Heart left ventricle (tissue), 16 donors: ENCODE measurements around the gene STK17B. TPM values are rescaled to one million over a fixed set of nuclear protein-coding genes. Genes with fewer than 3 reads are reported as not detected.

ENCODE experiments used
- ATAC-seq, 4 donors: fragments of 200-7000 bp; cut with Tn5 transposase; one replicate each; pipeline ENCODE4 v1.9.1; 2020 to 2022; ENCODE audit warnings: moderate library complexity in 4 of 4, mild to moderate bottlenecking in 3 of 4, moderate number of reproducible peaks in 1 of 4
- DNase-seq, 5 donors: peaks; one replicate each; pipeline ENCODE4 v3.0.0-alpha.2; 2020
- H3K27ac ChIP-seq, 12 donors: fragments of 200-600 bp; sonication (generic) in 4 of 12; one replicate each; pipeline versions ENCODE4 v1.5.0 to v1.8.0; 2016 to 2022; ENCODE audit warnings: mild to moderate bottlenecking in 2 of 12
- H3K27me3 ChIP-seq, 9 donors: fragments of 200-600 bp; sonication (generic) in 2 of 9; one replicate each; pipeline versions ENCODE4 v1.5.1 to v1.8.0; 2016 to 2022; ENCODE audit warnings: mild to moderate bottlenecking in 3 of 9
- H3K36me3 ChIP-seq, 9 donors: fragments of 200-600 bp; sonication (generic) in 2 of 9; one replicate each; pipeline versions ENCODE4 v1.5.0 to v1.8.0; 2018 to 2022; ENCODE audit warnings: mild to moderate bottlenecking in 2 of 9
- H3K4me1 ChIP-seq, 12 donors: fragments of 200-600 bp; sonication (generic) in 4 of 12; one replicate each; pipeline versions ENCODE4 v1.5.0 to v1.8.0; 2016 to 2022; ENCODE audit warnings: mild to moderate bottlenecking in 3 of 12
- H3K4me3 ChIP-seq, 12 donors: fragments of 200-600 bp; sonication (generic) in 4 of 12; one replicate each; pipeline versions ENCODE4 v1.5.0 to v1.8.0; 2017 to 2022; ENCODE audit warnings: mild to moderate bottlenecking in 9 of 12, moderate library complexity in 4 of 12
- H3K9me3 ChIP-seq, 12 donors: fragments of 200-600 bp; sonication (generic) in 4 of 12; one replicate each; pipeline versions ENCODE4 v1.5.0 to v1.8.0; 2016 to 2022; ENCODE audit warnings: mild to moderate bottlenecking in 1 of 12
- POLR2A ChIP-seq, 2 donors: fragments of 450-650 bp; IDR thresholded peaks; one replicate each; pipeline ENCODE4 v1.6.1; 2017; ENCODE audit warnings: antibody characterized with exemption in 2 of 2, mild to moderate bottlenecking in 2 of 2, moderate library complexity in 2 of 2
- WGBS, 4 donors: extraction: QIAGEN DNeasy Blood & Tissue Kit in 2 of 4; methylation state at CpG; one replicate each; pipeline versions ENCODE4 v1.1.5 to v1.1.7; 2013 to 2018; 5-methylcytosine and 5-hydroxymethylcytosine counted together
- intact Hi-C, 10 donors: fragments of 100-400 bp; cut with DNase I; formaldehyde crosslinking; loops; one replicate each; pipeline versions ENCODE4 v1.11.1 to v1.14.2; 2022
- polyA plus RNA-seq, 2 donors: library from polyadenylated mRNA; stranded (reverse); fragments of 200-250 nt; gene quantifications; one replicate each; pipeline ENCODE4 v1.2.3, GENCODE V29; 2013
- total RNA-seq, 9 donors: library from RNA; depleted of rRNA in 2 of 9; stranded (reverse); fragments of >200 nt in 2 of 9; fragmentation: NEBNext Ultra II Directional in 3 of 9; extraction: Animal tissue kit (Norgen Biotek cat#: 25700) in 3 of 9; gene quantifications; one replicate each; pipeline versions ENCODE4 v1.1.0 to v1.2.4, GENCODE V29; 2016 to 2023
- TF ChIP-seq, protein P1 (sequence below), 12 donors: fragments of 200-600 bp; sonication (generic) in 4 of 12; IDR thresholded peaks; one replicate each; pipeline versions ENCODE4 v1.5.0 to v1.8.0; 2018 to 2022; ENCODE audit warnings: antibody characterized with exemption in 12 of 12, mild to moderate bottlenecking in 5 of 12
- donor health status: ischemic (EF 13 %, LVEDD 7.1; RV severe dilation, severe dysfunction).
- donor health status: healthy with polysubstance abuse.
- donor health status: DM: no; HTN: yes; CAD: no.
- donor health status: DM: no; HTN: no; CAD: no.
- donor health status: ischemic (EF 25% LVEDD 6.9; RV normal size, moderate dysfunction).
- donor health status: ischemic (EF 25% LVEDD 5.7; RV mildly dilated, moderate dysfunction).
- donor health status: healthy.
- donor health status: DM: yes; HTN: yes; CAD: no.
- donor health status: ischemic (EF 35%, LVEDD 5.7; RV mildly dilated, moderate dysfunction).
- donor health status: nonischemic (EF 11% LVEDD 7.7; RV severe dilation, severe dysfunction).
- donor health status: DM: yes; HTN: yes; CAD: no.
- donor health status: PGD.
- donor health status: ischemic (EF 29% LVEDD 5.4; RV normal size, mild dysfunction).
- donor health status: nonischemic (EF 23%, LVEDD 6.1; RV moderate dilation, normal function).

STK17B gene
- total and polyA plus RNA-seq, 11 donors = 1.4 to 24.4 (median 4.5) TPM

GRCh38 chr2:196119926-196120325, 51.5 kb downstream of the STK17B start:
- no peak for TF ChIP-seq POLR2A (IDR thresholded peaks at IDR 0.05)
- TF ChIP-seq, protein P1, sequence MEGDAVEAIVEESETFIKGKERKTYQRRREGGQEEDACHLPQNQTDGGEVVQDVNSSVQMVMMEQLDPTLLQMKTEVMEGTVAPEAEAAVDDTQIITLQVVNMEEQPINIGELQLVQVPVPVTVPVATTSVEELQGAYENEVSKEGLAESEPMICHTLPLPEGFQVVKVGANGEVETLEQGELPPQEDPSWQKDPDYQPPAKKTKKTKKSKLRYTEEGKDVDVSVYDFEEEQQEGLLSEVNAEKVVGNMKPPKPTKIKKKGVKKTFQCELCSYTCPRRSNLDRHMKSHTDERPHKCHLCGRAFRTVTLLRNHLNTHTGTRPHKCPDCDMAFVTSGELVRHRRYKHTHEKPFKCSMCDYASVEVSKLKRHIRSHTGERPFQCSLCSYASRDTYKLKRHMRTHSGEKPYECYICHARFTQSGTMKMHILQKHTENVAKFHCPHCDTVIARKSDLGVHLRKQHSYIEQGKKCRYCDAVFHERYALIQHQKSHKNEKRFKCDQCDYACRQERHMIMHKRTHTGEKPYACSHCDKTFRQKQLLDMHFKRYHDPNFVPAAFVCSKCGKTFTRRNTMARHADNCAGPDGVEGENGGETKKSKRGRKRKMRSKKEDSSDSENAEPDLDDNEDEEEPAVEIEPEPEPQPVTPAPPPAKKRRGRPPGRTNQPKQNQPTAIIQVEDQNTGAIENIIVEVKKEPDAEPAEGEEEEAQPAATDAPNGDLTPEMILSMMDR (IDR thresholded peaks at IDR 0.05) = no peak
- H3K27ac ChIP-seq = no peak overlapping the region

GRCh38 chr2:196117214-196117705, 54.1 kb downstream of the STK17B start:
- no peaks in the 10 kb centered on the region for H3K36me3 ChIP-seq
- H3K4me1 ChIP-seq = peaks cover 0 to 21% (median 8%) of the 10 kb centered on the region in 12 donors
- H3K27ac ChIP-seq = no peak overlapping the region
- H3K9me3 ChIP-seq = no peaks in the 10 kb centered on the region
- DNase-seq = no peak
- no peak overlapping the region for H3K4me3 ChIP-seq
- H3K27me3 ChIP-seq = no peaks in the 10 kb centered on the region
- TF ChIP-seq, protein P1 (IDR thresholded peaks at IDR 0.05) = no peak
- no peak for TF ChIP-seq POLR2A (IDR thresholded peaks at IDR 0.05)
- 93 to 97% (median 95%) methylated on average over 4 of the region's 4 CpGs for WGBS, 4 donors
- no peak for ATAC-seq
- intact Hi-C loops = no loop called here

More at GRCh38 chr2:196119926-196120325, 51.5 kb downstream of the STK17B start:
- H3K4me3 ChIP-seq = no peak overlapping the region
- H3K36me3 ChIP-seq = no peaks in the 10 kb centered on the region
- no peaks in the 10 kb centered on the region for H3K27me3 ChIP-seq
- WGBS, 4 donors = 79 to 85% (median 81%) methylated on average over 3 of the region's 3 CpGs
- DNase-seq = no peak
- ATAC-seq = no peak
- H3K9me3 ChIP-seq = no peaks in the 10 kb centered on the region
- intact Hi-C loops = no loop called here
- peaks cover 0 to 10% (median 0%) of the 10 kb centered on the region in 12 donors for H3K4me1 ChIP-seq

DNA sequence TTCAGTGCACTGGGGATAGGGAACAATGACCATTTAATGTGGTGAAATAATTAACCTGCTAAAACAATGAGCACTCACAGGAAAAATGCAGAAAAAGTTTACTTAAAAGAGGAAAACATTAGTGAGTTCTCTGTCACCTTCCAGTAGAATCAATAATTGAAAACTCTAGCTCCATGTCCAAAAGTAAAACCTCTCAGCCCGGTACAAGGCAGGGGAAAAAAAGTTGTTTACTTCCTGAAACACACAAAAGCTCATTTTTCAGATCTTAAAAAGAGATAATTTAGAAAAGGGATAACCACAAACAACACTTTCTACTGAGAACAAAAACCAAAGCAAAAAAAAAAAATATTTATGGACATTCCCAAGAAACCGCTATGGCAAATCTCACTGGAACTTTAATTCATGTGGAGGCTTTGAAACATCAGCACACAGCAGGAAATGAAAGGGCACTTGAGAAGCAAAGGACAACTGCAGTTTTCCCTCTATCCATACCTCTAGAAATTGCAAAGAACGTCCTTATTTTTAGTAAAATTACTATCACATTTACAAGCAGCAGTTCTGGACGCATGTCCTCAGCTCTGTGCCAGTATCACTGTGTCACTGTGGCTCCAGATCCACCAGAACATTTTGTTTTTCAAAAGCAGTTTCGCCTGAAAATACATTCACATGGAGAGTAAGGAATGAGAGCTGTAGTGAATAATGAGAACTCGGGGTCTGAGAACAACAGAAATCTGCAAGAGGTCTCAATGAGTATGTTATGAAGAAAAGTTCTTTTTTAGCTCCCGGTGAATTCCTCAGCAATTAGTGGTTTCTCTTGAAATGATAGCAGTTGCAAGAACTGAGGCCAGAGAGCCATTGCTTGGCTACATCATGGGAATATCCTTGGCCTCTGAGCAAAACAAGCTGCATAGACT, 58.1 kb downstream of the STK17B start:
- H3K4me3 ChIP-seq = peak overlapping the region in 5 of 12 donors; percentile 1 to 11 (median 4)
- intact Hi-C loops = no loop called here
- ATAC-seq (peak in 1 of 4 donors; percentile 50), DNase-seq (no peak)
- 34 to 41% (median 35%) methylated on average over 7 of the region's 7 CpGs for WGBS, 4 donors
- H3K27me3 ChIP-seq = no peaks in the 10 kb centered on the region
- no peaks in the 10 kb centered on the region for H3K36me3 ChIP-seq
- H3K4me1 ChIP-seq = peaks cover 0 to 26% (median 8%) of the 10 kb centered on the region in 12 donors
- H3K27ac ChIP-seq = peak overlapping the region; percentile 7 to 76 (median 56)
- no peaks in the 10 kb centered on the region for H3K9me3 ChIP-seq
- TF ChIP-seq POLR2A (IDR thresholded peaks at IDR 0.05) = no peak

DNA sequence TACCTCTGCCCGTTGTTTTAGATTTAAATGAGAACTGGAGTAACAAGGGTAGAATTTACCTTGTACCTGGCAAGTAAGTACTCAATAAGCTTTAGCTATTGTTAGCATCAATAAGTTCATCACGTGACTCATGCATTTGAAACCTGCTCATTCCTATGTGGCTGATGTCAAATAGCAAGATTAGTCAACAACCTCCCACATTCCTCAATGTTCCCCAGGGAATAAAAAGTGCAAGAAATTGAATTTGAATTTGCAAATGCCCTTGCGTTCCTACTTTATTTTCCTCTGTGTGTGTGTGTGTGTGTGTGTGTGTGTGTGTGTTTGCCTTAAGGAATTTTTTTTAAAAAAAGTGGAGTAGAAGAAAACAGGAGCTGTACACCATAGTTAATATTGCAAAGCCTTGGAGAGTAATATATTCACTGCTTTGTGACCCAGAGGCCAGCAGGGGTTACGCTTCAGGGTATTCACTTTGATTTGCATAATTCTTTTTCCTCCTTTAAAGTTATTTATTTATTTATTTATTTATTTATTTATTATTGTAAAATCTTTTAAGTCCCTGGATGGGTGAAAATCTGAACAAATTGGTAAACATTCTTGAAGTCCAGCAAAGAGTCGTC, 58.9 kb downstream of the STK17B start:
- 50 to 62% (median 56%) methylated on average over 5 of the region's 5 CpGs for WGBS, 4 donors
- Histone ChIP-seq H3K36me3 (no peaks in the 10 kb centered on the region), H3K9me3 (no peaks in the 10 kb centered on the region), H3K4me3 (peak overlapping the region in 2 of 12 donors; percentile 1 to 4), H3K27me3 (no peaks in the 10 kb centered on the region), H3K4me1 (peaks cover 0 to 26% (median 8%) of the 10 kb centered on the region in 12 donors), H3K27ac (peak overlapping the region in 10 of 12 donors; percentile 7 to 76 (median 58))
- ATAC-seq (no peak), DNase-seq (no peak)
- intact Hi-C loops = no loop called here
- TF ChIP-seq, protein P1 (IDR thresholded peaks at IDR 0.05) = no peak
